Measurements from ENCODE around the gene DOCK11. TPM values are rescaled to one million over a fixed set of nuclear protein-coding genes. Genes with fewer than 3 reads are reported as not detected.

The DOCK11 gene
- total and polyA plus RNA-seq, 11 donors, result 1.8 to 26.3 (median 2.9) TPM

DNA sequence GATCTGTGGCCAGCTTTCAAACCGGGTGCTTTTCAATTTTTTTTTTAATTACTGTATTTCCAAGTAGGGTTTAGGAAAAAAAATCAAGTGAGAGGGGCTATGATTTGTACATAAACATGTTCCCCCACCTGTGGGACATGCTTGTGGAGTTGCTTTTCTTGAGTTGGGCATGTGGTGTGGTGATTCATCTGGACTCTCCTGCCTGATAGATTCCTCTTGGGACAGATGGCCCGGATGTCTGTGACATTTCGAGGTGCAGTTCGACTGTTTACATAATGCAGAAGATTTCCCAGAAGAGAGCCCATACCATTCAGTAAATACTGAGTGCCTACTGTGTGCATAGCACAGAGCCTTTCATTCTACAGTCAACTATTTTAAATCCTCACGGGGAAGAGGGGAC is 49.9 kb downstream of the DOCK11 start:
- Histone ChIP-seq H3K4me1 (no peaks in the 10 kb centered on the region), H3K4me3 (no peak overlapping the region), H3K27ac (no peak overlapping the region), H3K36me3 (peaks cover 0 to 15% (median 0%) of the 10 kb centered on the region in 9 donors), H3K27me3 (peaks cover 0 to 5% (median 0%) of the 10 kb centered on the region in 9 donors), H3K9me3 (no peaks in the 10 kb centered on the region)
- TF ChIP-seq, protein P1, sequence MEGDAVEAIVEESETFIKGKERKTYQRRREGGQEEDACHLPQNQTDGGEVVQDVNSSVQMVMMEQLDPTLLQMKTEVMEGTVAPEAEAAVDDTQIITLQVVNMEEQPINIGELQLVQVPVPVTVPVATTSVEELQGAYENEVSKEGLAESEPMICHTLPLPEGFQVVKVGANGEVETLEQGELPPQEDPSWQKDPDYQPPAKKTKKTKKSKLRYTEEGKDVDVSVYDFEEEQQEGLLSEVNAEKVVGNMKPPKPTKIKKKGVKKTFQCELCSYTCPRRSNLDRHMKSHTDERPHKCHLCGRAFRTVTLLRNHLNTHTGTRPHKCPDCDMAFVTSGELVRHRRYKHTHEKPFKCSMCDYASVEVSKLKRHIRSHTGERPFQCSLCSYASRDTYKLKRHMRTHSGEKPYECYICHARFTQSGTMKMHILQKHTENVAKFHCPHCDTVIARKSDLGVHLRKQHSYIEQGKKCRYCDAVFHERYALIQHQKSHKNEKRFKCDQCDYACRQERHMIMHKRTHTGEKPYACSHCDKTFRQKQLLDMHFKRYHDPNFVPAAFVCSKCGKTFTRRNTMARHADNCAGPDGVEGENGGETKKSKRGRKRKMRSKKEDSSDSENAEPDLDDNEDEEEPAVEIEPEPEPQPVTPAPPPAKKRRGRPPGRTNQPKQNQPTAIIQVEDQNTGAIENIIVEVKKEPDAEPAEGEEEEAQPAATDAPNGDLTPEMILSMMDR (IDR thresholded peaks at IDR 0.05), result no peak
- no peak for TF ChIP-seq POLR2A (IDR thresholded peaks at IDR 0.05)
- DNase-seq (no peak), ATAC-seq (no peak)
- intact Hi-C loops (cut with DNase I), result no loop called here
- WGBS, 4 donors, result 57 to 76% (median 67%) methylated on average over 5 of the region's 5 CpGs

DNA sequence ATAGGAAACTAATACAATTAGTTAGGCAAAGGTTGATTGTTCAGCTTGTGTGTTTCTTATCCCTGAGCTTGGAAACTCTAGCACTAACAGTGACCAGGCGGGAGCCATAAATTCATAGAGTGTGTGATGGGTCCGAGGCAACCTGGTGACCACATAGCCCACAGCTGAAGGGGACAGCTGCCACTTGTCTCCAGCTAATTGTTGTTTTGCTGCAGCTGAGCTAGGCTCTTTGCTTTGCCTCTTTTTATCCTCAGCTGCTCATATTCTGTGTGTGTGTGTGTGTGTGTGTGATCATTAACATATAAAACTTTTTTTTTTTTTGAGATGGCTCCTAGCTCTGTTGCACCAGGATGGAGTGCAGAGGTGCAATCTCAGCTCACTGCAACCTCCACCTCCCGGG is 53.2 kb downstream of the DOCK11 start:
- Histone ChIP-seq H3K4me3 (no peak overlapping the region), H3K36me3 (peaks cover 0 to 15% (median 0%) of the 10 kb centered on the region in 9 donors), H3K27me3 (peaks cover 0 to 5% (median 0%) of the 10 kb centered on the region in 9 donors), H3K4me1 (no peaks in the 10 kb centered on the region), H3K9me3 (no peaks in the 10 kb centered on the region), H3K27ac (no peak overlapping the region)
- no peak for ATAC-seq
- WGBS, 4 donors, result 73 to 98% (median 84%) methylated on average over 3 of the region's 3 CpGs
- DNase-seq, result no peak
- TF ChIP-seq POLR2A (IDR thresholded peaks at IDR 0.05), result no peak
- intact Hi-C loops (cut with DNase I), result no loop called here

GRCh38 chrX:118550792-118551191 is 55.2 kb downstream of the DOCK11 start:
- no peak overlapping the region for H3K4me3 ChIP-seq
- H3K27me3 ChIP-seq, result peaks cover 0 to 5% (median 0%) of the 10 kb centered on the region in 9 donors
- WGBS, 4 donors, result 86 to 96% (median 89%) methylated on average over 2 of the region's 2 CpGs
- no peaks in the 10 kb centered on the region for H3K9me3 ChIP-seq
- DNase-seq (no peak), ATAC-seq (no peak)
- no peaks in the 10 kb centered on the region for H3K4me1 ChIP-seq
- peaks cover 0 to 15% (median 0%) of the 10 kb centered on the region in 9 donors for H3K36me3 ChIP-seq
- intact Hi-C loops (cut with DNase I), result loop anchor here in 1 of 10 donors (10.0 kb wide), 1 partner anchor 56 kb away; the partner anchor contains the start of gene DOCK11
- TF ChIP-seq, protein P1 (IDR thresholded peaks at IDR 0.05), result no peak
- TF ChIP-seq POLR2A (IDR thresholded peaks at IDR 0.05), result no peak
- H3K27ac ChIP-seq, result no peak overlapping the region

DNA sequence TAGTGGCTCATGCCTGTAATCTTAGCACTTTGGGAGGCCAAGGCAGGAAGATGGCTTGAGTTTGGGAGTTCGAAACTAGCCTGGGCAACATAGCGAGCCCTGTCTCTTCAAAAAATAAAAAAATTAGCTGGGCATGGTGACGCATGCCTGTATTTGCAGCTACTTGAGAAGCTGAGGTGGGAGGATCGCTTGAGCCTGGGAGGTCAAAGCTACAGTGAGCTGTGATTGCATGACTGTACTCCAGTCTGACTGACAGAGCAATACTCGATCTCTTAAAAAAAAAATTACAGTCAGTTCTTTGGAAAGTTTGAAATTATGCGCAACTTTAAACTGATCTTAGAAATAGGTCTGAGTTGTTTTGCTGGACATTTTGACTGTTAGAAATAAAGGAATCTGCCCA is 55.8 kb downstream of the DOCK11 start:
- ATAC-seq (no peak), DNase-seq (no peak)
- Histone ChIP-seq H3K9me3 (no peaks in the 10 kb centered on the region), H3K36me3 (peaks cover 0 to 15% (median 0%) of the 10 kb centered on the region in 9 donors), H3K4me1 (no peaks in the 10 kb centered on the region), H3K27ac (no peak overlapping the region), H3K4me3 (no peak overlapping the region), H3K27me3 (peaks cover 0 to 5% (median 0%) of the 10 kb centered on the region in 9 donors)
- 82 to 97% (median 89%) methylated on average over 6 of the region's 6 CpGs for WGBS, 4 donors
- intact Hi-C loops (cut with DNase I), result loop anchor here in 1 of 10 donors (10.0 kb wide), 1 partner anchor 57 kb away; the partner anchor contains the start of gene DOCK11
- TF ChIP-seq, protein P1 (IDR thresholded peaks at IDR 0.05), result no peak
- no peak for TF ChIP-seq POLR2A (IDR thresholded peaks at IDR 0.05)
